ENCODE data around the gene TSTD1.
A peak's percentile ranks its signal among the peaks of the same experiment; 100 is the strongest.
"Not testable (repeated sequence)": the region's sequence is repeated elsewhere in the genome, so short reads cannot be mapped to it uniquely, and the experiment has no call there.

Gene TSTD1

DNA sequence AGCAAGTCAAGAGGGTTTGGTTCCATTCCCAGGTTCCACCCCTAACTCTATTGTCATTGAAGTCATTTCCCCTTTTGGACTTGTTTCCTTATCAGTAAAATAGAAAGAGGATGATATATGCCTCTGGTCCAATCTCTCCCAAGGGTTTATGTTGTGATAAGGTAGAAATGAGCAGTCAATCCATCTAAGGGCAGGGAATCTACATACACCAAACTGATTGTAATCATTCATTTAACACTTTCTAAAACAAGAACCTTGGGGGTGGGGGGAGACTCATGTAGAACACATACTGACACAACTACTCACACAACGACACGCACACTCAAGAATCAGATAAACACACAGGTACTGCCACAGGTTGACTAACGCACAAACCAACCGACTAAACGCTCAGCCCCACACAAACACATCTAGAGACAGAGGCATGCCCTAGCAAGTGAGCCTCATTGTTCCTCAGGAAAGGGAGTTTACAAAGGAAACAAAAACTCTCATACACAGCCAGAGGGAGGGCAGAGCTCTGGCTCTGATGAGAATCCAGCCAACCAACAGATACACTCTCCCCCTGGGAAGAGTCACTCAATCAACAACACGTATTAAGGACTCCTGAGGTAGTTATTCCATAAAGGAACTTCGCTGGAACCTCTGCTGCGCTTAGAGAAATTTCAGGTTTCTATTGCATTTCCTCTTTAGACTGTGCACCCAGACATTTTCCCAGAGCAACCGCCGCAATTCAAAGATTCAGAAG, 18.8 kb downstream of the TSTD1 start:
- Histone ChIP-seq H2AFZ (ENCODE audit: low read depth, low read length) (no peak overlapping the region), H3K27ac (ENCODE audit: low read length) (no peak overlapping the region), H3K9me3 (ENCODE audit: insufficient read depth, low read length) (no peaks in the 10 kb centered on the region), H3K4me3 (ENCODE audit: low read length) (peak overlapping the region; percentile 82), H3K79me2 (ENCODE audit: low read length) (no peaks in the 10 kb centered on the region), H3K4me2 (ENCODE audit: low read length) (peak overlapping the region; percentile 82), H3K36me3 (replicated peaks; ENCODE audit: low read depth, low read length) (no peaks in the 10 kb centered on the region), H4K20me1 (ENCODE audit: insufficient read depth, low read length) (no peaks in the 10 kb centered on the region), H3K27me3 (ENCODE audit: low read depth, low read length) (peaks cover 26% of the 10 kb centered on the region), H3K4me1 (ENCODE audit: low read length) (peaks cover 16% of the 10 kb centered on the region), H3K9ac (ENCODE audit: low read length) (no peak overlapping the region)
- TF ChIP-seq, protein P1, sequence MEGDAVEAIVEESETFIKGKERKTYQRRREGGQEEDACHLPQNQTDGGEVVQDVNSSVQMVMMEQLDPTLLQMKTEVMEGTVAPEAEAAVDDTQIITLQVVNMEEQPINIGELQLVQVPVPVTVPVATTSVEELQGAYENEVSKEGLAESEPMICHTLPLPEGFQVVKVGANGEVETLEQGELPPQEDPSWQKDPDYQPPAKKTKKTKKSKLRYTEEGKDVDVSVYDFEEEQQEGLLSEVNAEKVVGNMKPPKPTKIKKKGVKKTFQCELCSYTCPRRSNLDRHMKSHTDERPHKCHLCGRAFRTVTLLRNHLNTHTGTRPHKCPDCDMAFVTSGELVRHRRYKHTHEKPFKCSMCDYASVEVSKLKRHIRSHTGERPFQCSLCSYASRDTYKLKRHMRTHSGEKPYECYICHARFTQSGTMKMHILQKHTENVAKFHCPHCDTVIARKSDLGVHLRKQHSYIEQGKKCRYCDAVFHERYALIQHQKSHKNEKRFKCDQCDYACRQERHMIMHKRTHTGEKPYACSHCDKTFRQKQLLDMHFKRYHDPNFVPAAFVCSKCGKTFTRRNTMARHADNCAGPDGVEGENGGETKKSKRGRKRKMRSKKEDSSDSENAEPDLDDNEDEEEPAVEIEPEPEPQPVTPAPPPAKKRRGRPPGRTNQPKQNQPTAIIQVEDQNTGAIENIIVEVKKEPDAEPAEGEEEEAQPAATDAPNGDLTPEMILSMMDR (IDR thresholded peaks at IDR 0.05; ENCODE audit: low read depth, low read length), result no peak
- TF ChIP-seq EZH2phosphoT487 (IDR thresholded peaks at IDR 0.05; ENCODE audit: low read depth), result no peak

DNA sequence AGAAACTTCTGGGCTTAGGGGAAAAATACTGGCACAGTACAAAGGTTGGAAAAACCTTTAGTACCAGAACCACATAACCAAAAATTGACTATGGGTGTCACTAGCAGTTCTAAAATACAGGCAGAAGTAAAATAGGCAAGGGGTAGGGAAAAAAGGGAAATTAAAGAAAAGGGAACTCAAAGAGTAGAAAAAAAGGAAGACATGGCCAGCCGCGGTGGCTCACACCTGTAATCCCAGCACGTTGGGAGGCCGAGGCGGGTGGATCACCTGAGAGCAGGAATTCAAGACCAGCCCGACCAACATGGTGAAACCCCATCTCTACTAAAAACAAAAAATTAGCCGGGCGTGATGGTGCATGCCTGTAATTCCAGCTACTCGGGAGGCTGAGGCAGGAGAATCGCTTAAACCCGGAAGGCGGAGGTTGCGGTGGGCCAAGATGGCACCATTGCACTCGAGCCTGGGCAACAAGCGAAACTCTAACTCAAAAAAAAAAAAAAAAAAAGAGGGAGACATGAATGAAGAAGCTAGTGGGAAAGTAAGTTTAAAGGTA, 19.6 kb downstream of the TSTD1 start:
- not testable (repeated sequence) for H3K4me2 ChIP-seq (ENCODE audit: low read length)

DNA sequence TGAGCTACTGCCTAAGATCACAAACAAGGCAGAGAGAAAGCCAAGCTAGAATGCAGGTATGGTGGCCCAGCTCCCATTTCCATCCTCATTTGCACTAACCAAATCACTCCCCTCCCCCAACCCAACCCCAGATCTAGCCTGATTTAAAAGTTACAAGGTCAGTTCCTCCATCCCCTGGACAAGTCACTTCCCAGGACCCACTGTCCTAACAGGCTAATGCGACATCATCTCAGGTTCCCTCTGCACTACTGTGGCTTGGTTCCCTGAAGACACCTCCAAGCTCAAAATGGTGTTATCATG, 20.2 kb downstream of the TSTD1 start:
- Histone ChIP-seq H4K20me1 (ENCODE audit: insufficient read depth, low read length) (no peaks in the 10 kb centered on the region), H3K27me3 (ENCODE audit: low read depth, low read length) (peaks cover 26% of the 10 kb centered on the region), H2AFZ (ENCODE audit: low read depth, low read length) (no peak overlapping the region), H3K36me3 (replicated peaks; ENCODE audit: low read depth, low read length) (no peaks in the 10 kb centered on the region), H3K27ac (ENCODE audit: low read length) (no peak overlapping the region), H3K9me3 (ENCODE audit: insufficient read depth, low read length) (no peaks in the 10 kb centered on the region), H3K9ac (ENCODE audit: low read length) (no peak overlapping the region), H3K4me3 (ENCODE audit: low read length) (no peak overlapping the region), H3K4me2 (ENCODE audit: low read length) (no peak overlapping the region), H3K4me1 (ENCODE audit: low read length) (peaks cover 22% of the 10 kb centered on the region), H3K79me2 (ENCODE audit: low read length) (no peaks in the 10 kb centered on the region)
- TF ChIP-seq, protein P1 (IDR thresholded peaks at IDR 0.05; ENCODE audit: low read depth, low read length), result no peak
- no peak for TF ChIP-seq EZH2phosphoT487 (IDR thresholded peaks at IDR 0.05; ENCODE audit: low read depth)

More for the DNA sequence above, 19.6 kb downstream of the TSTD1 start:
- not testable (repeated sequence) for H3K36me3 ChIP-seq (replicated peaks; ENCODE audit: low read depth, low read length); H3K79me2 ChIP-seq (ENCODE audit: low read length); H3K9me3 ChIP-seq (ENCODE audit: insufficient read depth, low read length); H3K27ac ChIP-seq (ENCODE audit: low read length); H3K9ac ChIP-seq (ENCODE audit: low read length); H3K4me3 ChIP-seq (ENCODE audit: low read length); H2AFZ ChIP-seq (ENCODE audit: low read depth, low read length); H4K20me1 ChIP-seq (ENCODE audit: insufficient read depth, low read length)
- H3K4me1 ChIP-seq (ENCODE audit: low read length), result peaks cover 16% of the 10 kb centered on the region
- peaks cover 26% of the 10 kb centered on the region for H3K27me3 ChIP-seq (ENCODE audit: low read depth, low read length)

DNA sequence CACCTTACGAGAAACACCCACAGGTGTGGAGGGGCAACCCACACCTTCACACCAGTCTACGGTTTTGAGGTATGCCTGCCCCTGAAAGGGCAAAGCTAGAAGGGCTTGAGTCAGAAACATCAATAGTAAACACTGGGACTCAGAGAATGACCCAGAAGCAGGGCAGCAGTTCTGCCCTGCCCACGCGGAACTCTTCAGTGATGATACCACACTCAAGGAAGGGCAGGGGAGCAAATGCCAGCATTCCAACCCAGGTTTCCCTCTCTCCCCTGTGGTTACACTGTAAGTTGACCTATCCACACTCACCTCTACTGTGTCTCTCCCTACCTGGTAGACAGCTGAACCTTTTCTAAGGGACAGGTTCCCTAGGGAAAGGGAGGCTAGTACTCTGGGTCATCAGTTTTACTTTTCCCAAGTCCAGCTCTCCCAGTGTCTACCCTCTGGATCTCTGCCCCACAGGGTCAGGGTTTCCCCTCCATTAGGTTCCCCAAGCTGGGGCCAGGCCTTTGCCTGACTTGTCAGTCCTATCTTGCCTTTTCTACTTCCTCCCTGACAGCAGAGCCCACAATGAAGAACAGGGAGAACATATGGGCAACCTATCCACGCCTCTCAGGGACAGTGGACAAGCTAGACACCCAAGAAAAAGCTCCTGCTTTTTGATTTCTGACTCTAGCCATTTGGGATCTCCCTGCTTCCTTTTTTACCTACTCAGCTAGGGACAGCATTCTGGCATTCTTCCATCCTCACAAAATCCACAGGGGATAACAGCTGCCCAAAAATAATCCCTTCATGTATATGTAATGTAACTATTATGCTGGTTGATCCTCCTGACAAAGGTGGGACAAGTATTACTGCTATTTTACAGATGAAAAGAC, 20.8 kb downstream of the TSTD1 start:
- no peak overlapping the region for H3K4me3 ChIP-seq (ENCODE audit: low read length)
- H3K27ac ChIP-seq (ENCODE audit: low read length), result no peak overlapping the region
- no peaks in the 10 kb centered on the region for H3K79me2 ChIP-seq (ENCODE audit: low read length)
- no peaks in the 10 kb centered on the region for H4K20me1 ChIP-seq (ENCODE audit: insufficient read depth, low read length)
- H3K4me2 ChIP-seq (ENCODE audit: low read length), result no peak overlapping the region
- no peak overlapping the region for H3K9ac ChIP-seq (ENCODE audit: low read length)
- no peaks in the 10 kb centered on the region for H3K9me3 ChIP-seq (ENCODE audit: insufficient read depth, low read length)
- H3K36me3 ChIP-seq (replicated peaks; ENCODE audit: low read depth, low read length), result no peaks in the 10 kb centered on the region
- H3K27me3 ChIP-seq (ENCODE audit: low read depth, low read length), result peaks cover 26% of the 10 kb centered on the region
- TF ChIP-seq, protein P1 (IDR thresholded peaks at IDR 0.05; ENCODE audit: low read depth, low read length), result no peak
- no peak for TF ChIP-seq EZH2phosphoT487 (IDR thresholded peaks at IDR 0.05; ENCODE audit: low read depth)
- H3K4me1 ChIP-seq (ENCODE audit: low read length), result peaks cover 28% of the 10 kb centered on the region
- H2AFZ ChIP-seq (ENCODE audit: low read depth, low read length), result no peak overlapping the region

DNA sequence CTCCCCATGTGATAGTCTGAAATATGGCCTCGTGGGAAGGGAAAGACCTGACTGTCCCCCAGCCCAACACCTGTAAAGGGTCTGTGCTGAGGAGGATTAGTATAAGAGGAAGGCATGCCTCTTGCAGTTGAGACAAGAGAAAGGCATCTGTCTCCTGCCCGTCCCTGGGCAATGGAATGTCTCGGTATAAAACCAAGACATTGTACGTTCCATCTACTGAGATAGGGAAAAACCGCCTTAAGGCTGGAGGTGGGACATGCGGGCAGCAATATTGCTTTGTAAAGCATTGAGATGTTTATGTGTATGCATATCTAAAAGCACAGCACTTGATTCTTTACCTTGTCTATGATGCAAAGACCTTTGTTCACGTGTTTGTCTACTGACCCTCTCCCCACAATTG, 21.6 kb downstream of the TSTD1 start:
- H2AFZ ChIP-seq (ENCODE audit: low read depth, low read length); H3K4me2 ChIP-seq (ENCODE audit: low read length); H4K20me1 ChIP-seq (ENCODE audit: insufficient read depth, low read length); H3K27ac ChIP-seq (ENCODE audit: low read length); H3K9ac ChIP-seq (ENCODE audit: low read length); H3K79me2 ChIP-seq (ENCODE audit: low read length); H3K4me3 ChIP-seq (ENCODE audit: low read length); H3K9me3 ChIP-seq (ENCODE audit: insufficient read depth, low read length); H3K36me3 ChIP-seq (replicated peaks; ENCODE audit: low read depth, low read length): not testable (repeated sequence)
- Histone ChIP-seq H3K4me1 (ENCODE audit: low read length) (peaks cover 31% of the 10 kb centered on the region), H3K27me3 (ENCODE audit: low read depth, low read length) (peaks cover 26% of the 10 kb centered on the region)

DNA sequence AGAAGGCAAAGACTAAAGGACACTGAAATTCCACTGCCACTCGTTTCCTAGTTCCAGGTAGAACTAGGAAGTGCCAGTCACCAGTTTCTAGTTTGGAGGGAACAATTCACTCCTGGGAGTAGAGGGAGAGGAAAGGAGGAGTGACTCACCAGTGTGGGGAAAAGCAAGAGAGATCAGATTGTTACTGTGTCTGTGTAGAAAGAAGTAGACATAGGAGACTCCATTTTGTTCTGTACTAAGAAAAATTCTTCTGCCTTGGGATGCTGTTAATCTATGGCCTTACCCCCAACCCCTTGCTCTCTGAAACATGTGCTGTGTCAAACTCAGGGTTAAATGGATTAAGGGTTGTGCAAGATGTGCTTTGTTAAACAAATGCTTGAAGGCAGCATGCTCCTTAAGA, 22.1 kb downstream of the TSTD1 start:
- not testable (repeated sequence) for H3K4me3 ChIP-seq (ENCODE audit: low read length); H3K79me2 ChIP-seq (ENCODE audit: low read length); H3K9me3 ChIP-seq (ENCODE audit: insufficient read depth, low read length); H3K36me3 ChIP-seq (replicated peaks; ENCODE audit: low read depth, low read length); H3K27ac ChIP-seq (ENCODE audit: low read length); H2AFZ ChIP-seq (ENCODE audit: low read depth, low read length); H3K9ac ChIP-seq (ENCODE audit: low read length); H4K20me1 ChIP-seq (ENCODE audit: insufficient read depth, low read length); H3K4me2 ChIP-seq (ENCODE audit: low read length)
- Histone ChIP-seq H3K4me1 (ENCODE audit: low read length) (peaks cover 26% of the 10 kb centered on the region), H3K27me3 (ENCODE audit: low read depth, low read length) (peaks cover 26% of the 10 kb centered on the region)

All from OCI-LY3 (cell line).